ENCODE measurements around the gene LRG1.

LRG1 gene, protein sequence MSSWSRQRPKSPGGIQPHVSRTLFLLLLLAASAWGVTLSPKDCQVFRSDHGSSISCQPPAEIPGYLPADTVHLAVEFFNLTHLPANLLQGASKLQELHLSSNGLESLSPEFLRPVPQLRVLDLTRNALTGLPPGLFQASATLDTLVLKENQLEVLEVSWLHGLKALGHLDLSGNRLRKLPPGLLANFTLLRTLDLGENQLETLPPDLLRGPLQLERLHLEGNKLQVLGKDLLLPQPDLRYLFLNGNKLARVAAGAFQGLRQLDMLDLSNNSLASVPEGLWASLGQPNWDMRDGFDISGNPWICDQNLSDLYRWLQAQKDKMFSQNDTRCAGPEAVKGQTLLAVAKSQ

DNA sequence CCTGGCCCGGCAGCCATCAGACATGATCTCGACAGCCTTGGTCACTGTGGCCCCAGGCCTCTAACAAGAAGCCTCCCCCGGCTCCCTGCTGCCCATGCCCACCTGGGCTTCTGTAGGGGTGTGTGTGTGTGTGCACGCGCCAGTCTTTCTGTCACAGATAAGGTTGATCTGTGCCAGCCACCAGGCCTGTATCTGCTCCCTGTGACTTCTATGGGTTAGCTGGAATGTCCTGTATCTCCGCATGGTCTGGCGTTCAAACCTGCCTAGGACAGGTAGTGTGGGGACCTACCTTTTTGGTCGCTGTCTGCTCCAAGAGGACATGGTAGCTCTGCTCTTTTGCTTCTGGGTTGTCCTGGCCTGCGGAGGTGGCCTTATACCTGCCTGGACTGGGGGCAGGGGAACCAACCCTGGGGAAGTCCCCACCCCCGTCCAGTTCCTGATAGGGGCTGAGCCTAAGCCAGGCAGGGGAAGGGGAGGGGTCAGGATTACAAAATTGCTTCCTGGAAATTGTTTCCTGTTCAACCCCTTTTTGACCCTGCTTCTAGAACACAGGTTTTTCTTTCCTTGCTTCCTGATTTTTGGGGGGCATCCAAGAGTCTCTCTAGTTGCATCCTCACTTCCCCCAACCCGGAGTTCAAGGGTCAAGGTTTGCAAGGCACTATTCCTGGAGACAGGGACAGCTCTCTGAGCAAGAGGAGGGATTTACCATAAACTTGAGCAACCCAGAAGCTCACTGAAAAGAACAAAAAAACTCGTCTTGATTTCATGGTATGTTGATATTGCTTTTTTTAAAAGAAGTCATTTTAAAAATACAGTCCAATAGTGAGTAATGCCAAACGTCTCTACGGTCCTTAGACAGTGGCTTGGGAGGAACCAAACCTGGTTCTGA is at the start of gene LRG1:
Gene LRG1, minus strand, starts transcription at position 344 of the 889 bp plus-strand sequence. Its CDS starts 23 bp downstream, at position 321.
- H3K4me3 ChIP-seq (ENCODE audit: low read depth, low read length) = no peak within 1 kb of the TSS
- no peaks in the 10 kb centered on the region for H3K9me3 ChIP-seq (ENCODE audit: control insufficient read depth, insufficient read depth, low read depth, low read length)
- ChIA-PET POLR2A (no interaction called here), CTCF (interaction anchor here (0.5 to 5.1 kb wide), 8 partner anchors 7 to 272 kb away, joined by 3 to 34 read pairs (median 3); no protein-coding TSS in a partner anchor)
- no peaks in the 10 kb centered on the region for H3K4me1 ChIP-seq (ENCODE audit: control insufficient read depth, insufficient read depth, low read length)
- H3K36me3 ChIP-seq (ENCODE audit: control insufficient read depth in 2 of 2, insufficient read depth in 1 of 2, low read length in 2 of 2) = no peaks in the 10 kb centered on the region
- no peak within 1 kb of the TSS for H3K27ac ChIP-seq (ENCODE audit: extremely low read depth, low read depth, low read length)
- TF ChIP-seq ZNF223 (tag by site-specific recombination; IDR thresholded peaks at IDR 0.05) (no peak), KLF10 (tag by site-specific recombination; IDR thresholded peaks at IDR 0.05) (no peak), ZBTB48 (tag by site-specific recombination; IDR thresholded peaks at IDR 0.05) (no peak), MEIS1 (CRISPR knock-in tag; IDR thresholded peaks at IDR 0.05; ENCODE audit: borderline replicate concordance) (no peak), SCRT2 (tag by site-specific recombination; IDR thresholded peaks at IDR 0.05) (no peak), ZNF654 (tag by site-specific recombination; IDR thresholded peaks at IDR 0.05; ENCODE audit: low read depth) (no peak), ZNF596 (tag by site-specific recombination; IDR thresholded peaks at IDR 0.05) (no peak), ZBTB21 (tag by site-specific recombination; IDR thresholded peaks at IDR 0.05) (no peak), ZNF423 (tag by site-specific recombination; IDR thresholded peaks at IDR 0.05) (no peak), ZFP37 (tag by site-specific recombination; IDR thresholded peaks at IDR 0.05) (no peak), HOXA7 (CRISPR knock-in tag; IDR thresholded peaks at IDR 0.05; ENCODE audit: borderline replicate concordance) (no peak), ZNF16 (tag by site-specific recombination; IDR thresholded peaks at IDR 0.05; ENCODE audit: low read depth) (no peak), ZNF114 (tag by site-specific recombination; IDR thresholded peaks at IDR 0.05) (no peak)
- TF ChIP-seq, protein P1, sequence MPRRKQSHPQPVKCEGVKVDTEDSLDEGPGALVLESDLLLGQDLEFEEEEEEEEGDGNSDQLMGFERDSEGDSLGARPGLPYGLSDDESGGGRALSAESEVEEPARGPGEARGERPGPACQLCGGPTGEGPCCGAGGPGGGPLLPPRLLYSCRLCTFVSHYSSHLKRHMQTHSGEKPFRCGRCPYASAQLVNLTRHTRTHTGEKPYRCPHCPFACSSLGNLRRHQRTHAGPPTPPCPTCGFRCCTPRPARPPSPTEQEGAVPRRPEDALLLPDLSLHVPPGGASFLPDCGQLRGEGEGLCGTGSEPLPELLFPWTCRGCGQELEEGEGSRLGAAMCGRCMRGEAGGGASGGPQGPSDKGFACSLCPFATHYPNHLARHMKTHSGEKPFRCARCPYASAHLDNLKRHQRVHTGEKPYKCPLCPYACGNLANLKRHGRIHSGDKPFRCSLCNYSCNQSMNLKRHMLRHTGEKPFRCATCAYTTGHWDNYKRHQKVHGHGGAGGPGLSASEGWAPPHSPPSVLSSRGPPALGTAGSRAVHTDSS (tag by site-specific recombination; IDR thresholded peaks at IDR 0.05) = no peak
- TF ChIP-seq, protein P2, sequence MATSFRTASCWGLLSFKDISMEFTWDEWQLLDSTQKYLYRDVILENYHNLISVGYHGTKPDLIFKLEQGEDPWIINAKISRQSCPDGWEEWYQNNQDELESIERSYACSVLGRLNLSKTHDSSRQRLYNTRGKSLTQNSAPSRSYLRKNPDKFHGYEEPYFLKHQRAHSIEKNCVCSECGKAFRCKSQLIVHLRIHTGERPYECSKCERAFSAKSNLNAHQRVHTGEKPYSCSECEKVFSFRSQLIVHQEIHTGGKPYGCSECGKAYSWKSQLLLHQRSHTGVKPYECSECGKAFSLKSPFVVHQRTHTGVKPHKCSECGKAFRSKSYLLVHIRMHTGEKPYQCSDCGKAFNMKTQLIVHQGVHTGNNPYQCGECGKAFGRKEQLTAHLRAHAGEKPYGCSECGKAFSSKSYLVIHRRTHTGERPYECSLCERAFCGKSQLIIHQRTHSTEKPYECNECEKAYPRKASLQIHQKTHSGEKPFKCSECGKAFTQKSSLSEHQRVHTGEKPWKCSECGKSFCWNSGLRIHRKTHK (tag by site-specific recombination; IDR thresholded peaks at IDR 0.05) = no peak

DNA sequence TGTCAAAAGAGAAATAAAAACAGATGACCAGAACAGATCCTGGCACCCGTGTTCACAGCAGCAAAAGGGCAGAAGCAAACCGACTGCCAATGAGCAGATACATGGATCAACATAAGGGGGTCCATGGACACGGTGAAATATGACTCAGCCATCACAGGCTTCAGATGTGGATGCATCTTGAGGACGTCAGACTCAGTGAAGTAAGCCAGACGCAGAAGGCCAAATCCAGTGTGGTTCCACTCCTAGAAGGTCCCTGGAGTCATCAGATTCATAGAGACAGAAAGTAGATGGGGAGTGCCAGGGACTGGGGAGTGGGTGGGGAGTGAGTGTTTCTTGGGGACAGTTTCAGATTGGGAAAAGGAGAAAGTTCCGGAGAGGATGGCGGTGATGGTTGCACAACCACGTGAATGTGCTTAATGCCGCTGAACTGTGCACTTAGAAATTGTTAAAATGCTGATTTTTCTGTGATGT is 48.5 kb upstream of the LRG1 start:
- CTCF ChIA-PET = interaction anchor here (0.7 to 4.3 kb wide), 4 partner anchors 9 to 63 kb away, joined by 3 to 19 read pairs (median 4); no protein-coding TSS in a partner anchor

More for the DNA sequence above, 48.5 kb upstream of the LRG1 start:
- Histone ChIP-seq H3K27ac (ENCODE audit: extremely low read depth, low read depth, low read length) (no peak overlapping the region), H3K9me3 (ENCODE audit: control insufficient read depth, insufficient read depth, low read depth, low read length) (no peaks in the 10 kb centered on the region), H3K4me3 (ENCODE audit: low read depth, low read length) (no peak overlapping the region), H3K36me3 (ENCODE audit: control insufficient read depth in 2 of 2, insufficient read depth in 1 of 2, low read length in 2 of 2) (no peaks in the 10 kb centered on the region), H3K4me1 (ENCODE audit: control insufficient read depth, insufficient read depth, low read length) (no peaks in the 10 kb centered on the region)
- POLR2A ChIA-PET = no interaction called here
- TF ChIP-seq YY1 (tag by site-specific recombination; IDR thresholded peaks at IDR 0.05) = no peak
- TF ChIP-seq, protein P3, sequence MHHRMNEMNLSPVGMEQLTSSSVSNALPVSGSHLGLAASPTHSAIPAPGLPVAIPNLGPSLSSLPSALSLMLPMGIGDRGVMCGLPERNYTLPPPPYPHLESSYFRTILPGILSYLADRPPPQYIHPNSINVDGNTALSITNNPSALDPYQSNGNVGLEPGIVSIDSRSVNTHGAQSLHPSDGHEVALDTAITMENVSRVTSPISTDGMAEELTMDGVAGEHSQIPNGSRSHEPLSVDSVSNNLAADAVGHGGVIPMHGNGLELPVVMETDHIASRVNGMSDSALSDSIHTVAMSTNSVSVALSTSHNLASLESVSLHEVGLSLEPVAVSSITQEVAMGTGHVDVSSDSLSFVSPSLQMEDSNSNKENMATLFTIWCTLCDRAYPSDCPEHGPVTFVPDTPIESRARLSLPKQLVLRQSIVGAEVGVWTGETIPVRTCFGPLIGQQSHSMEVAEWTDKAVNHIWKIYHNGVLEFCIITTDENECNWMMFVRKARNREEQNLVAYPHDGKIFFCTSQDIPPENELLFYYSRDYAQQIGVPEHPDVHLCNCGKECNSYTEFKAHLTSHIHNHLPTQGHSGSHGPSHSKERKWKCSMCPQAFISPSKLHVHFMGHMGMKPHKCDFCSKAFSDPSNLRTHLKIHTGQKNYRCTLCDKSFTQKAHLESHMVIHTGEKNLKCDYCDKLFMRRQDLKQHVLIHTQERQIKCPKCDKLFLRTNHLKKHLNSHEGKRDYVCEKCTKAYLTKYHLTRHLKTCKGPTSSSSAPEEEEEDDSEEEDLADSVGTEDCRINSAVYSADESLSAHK (tag by site-specific recombination; IDR thresholded peaks at IDR 0.05) = 0 out of 2 replicates have a peak, but pooled peaks have one; percentile 36
- TF ChIP-seq, protein P4, sequence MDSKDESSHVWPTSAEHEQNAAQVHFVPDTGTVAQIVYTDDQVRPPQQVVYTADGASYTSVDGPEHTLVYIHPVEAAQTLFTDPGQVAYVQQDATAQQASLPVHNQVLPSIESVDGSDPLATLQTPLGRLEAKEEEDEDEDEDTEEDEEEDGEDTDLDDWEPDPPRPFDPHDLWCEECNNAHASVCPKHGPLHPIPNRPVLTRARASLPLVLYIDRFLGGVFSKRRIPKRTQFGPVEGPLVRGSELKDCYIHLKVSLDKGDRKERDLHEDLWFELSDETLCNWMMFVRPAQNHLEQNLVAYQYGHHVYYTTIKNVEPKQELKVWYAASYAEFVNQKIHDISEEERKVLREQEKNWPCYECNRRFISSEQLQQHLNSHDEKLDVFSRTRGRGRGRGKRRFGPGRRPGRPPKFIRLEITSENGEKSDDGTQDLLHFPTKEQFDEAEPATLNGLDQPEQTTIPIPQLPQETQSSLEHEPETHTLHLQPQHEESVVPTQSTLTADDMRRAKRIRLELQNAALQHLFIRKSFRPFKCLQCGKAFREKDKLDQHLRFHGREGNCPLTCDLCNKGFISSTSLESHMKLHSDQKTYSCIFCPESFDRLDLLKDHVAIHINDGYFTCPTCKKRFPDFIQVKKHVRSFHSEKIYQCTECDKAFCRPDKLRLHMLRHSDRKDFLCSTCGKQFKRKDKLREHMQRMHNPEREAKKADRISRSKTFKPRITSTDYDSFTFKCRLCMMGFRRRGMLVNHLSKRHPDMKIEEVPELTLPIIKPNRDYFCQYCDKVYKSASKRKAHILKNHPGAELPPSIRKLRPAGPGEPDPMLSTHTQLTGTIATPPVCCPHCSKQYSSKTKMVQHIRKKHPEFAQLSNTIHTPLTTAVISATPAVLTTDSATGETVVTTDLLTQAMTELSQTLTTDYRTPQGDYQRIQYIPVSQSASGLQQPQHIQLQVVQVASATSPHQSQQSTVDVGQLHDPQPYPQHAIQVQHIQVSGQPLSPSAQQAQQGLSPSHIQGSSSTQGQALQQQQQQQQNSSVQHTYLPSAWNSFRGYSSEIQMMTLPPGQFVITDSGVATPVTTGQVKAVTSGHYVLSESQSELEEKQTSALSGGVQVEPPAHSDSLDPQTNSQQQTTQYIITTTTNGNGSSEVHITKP (tag by site-specific recombination; IDR thresholded peaks at IDR 0.05) = 0 out of 2 replicates have a peak, but pooled peaks have one; percentile 26
